Ectodermal cell (in vitro differentiated cells): Measurements from ENCODE around the gene CCDC24.

Source experiments
- H3K27ac ChIP-seq: 2 replicates; pipeline ENCODE4 v1.7.0; 2013; ENCODE audit warnings: mild to moderate bottlenecking, low read depth, low read length; ENCODE audit not compliant: insufficient read depth, poor library complexity, severe bottlenecking
- H3K27me3 ChIP-seq: 2 replicates; pipeline ENCODE4 v1.7.0; 2013; ENCODE audit warnings: mild to moderate bottlenecking, low read length; ENCODE audit not compliant: insufficient read depth, control insufficient read depth, poor library complexity, severe bottlenecking
- H3K36me3 ChIP-seq: one replicate; pipeline ENCODE4 v1.7.0; 2013; ENCODE audit warnings: low read length; ENCODE audit not compliant: control insufficient read depth, insufficient read depth
- H3K4me1 ChIP-seq: one replicate; pipeline ENCODE4 v1.7.0; 2013; ENCODE audit warnings: low read length; ENCODE audit not compliant: control insufficient read depth, insufficient read depth
- H3K4me3 ChIP-seq: 2 replicates; pipeline ENCODE4 v1.7.0; 2013; ENCODE audit warnings: low read depth, low read length, control low read depth; ENCODE audit not compliant: insufficient read depth
- H3K9me3 ChIP-seq: 2 replicates; pipeline ENCODE4 v1.7.0; 2013; ENCODE audit warnings: mild to moderate bottlenecking, low read length, moderate library complexity; ENCODE audit not compliant: control insufficient read depth
- WGBS, 2 experiments: methylation state at CpG; one replicate each; pipeline ENCODE4 v1.1.7; 2013; ENCODE audit warnings: missing lambda C conversion rate in 2 of 2; 5-methylcytosine and 5-hydroxymethylcytosine counted together

CCDC24 gene

GRCh38 chr1:44031252-44032169 lies 40.1 kb downstream of the CCDC24 start, which contains the start of gene SLC6A9:
Gene SLC6A9, minus strand, starts transcription at chr1:44031462. Its CDS starts 7,185 bp downstream, at chr1:44024277.
- Histone ChIP-seq H3K4me1 (peaks cover 41% of the 10 kb centered on the region), H3K9me3 (no peaks in the 10 kb centered on the region), H3K36me3 (no peaks in the 10 kb centered on the region), H3K27me3 (no peaks in the 10 kb centered on the region), H3K27ac (peak within 1 kb of the TSS; percentile 93), H3K4me3 (peak within 1 kb of the TSS; percentile 85)
- 2% methylated on average over 39 to 40 of the region's 40 CpGs for WGBS, 2 experiments

- Histone ChIP-seq H3K9me3 (no peaks in the 10 kb centered on the region), H3K4me1 (peaks cover 41% of the 10 kb centered on the region), H3K4me3 (no peak overlapping the region), H3K27ac (peak overlapping the region; percentile 93), H3K36me3 (no peaks in the 10 kb centered on the region), H3K27me3 (no peaks in the 10 kb centered on the region)
- 83 to 85% methylated on average over 6 of the region's 6 CpGs for WGBS, 2 experiments
Measured at GRCh38 chr1:44032170-44032790, 40.9 kb downstream of the CCDC24 start.

- Histone ChIP-seq H3K9me3 (no peaks in the 10 kb centered on the region), H3K27me3 (no peaks in the 10 kb centered on the region), H3K4me1 (peaks cover 41% of the 10 kb centered on the region), H3K27ac (no peak overlapping the region), H3K36me3 (no peaks in the 10 kb centered on the region), H3K4me3 (no peak overlapping the region)
- WGBS, 2 experiments = 89 to 92% methylated on average over 8 of the region's 8 CpGs
Measured at GRCh38 chr1:44033041-44033575, 41.7 kb downstream of the CCDC24 start.

- H3K36me3 ChIP-seq = no peaks in the 10 kb centered on the region
- no peak overlapping the region for H3K27ac ChIP-seq
- no peaks in the 10 kb centered on the region for H3K9me3 ChIP-seq
- no peaks in the 10 kb centered on the region for H3K27me3 ChIP-seq
- H3K4me1 ChIP-seq = peaks cover 41% of the 10 kb centered on the region
- H3K4me3 ChIP-seq = no peak overlapping the region
- WGBS, 2 experiments = 77 to 80% methylated on average over 8 of the region's 8 CpGs
Measured at GRCh38 chr1:44033756-44034155, 42.4 kb downstream of the CCDC24 start.

- H3K27ac ChIP-seq = no peak overlapping the region
- 98% methylated on average over 4 of the region's 4 CpGs for WGBS, 2 experiments
- H3K27me3 ChIP-seq = no peaks in the 10 kb centered on the region
- H3K36me3 ChIP-seq = no peaks in the 10 kb centered on the region
- no peak overlapping the region for H3K4me3 ChIP-seq
- peaks cover 39% of the 10 kb centered on the region for H3K4me1 ChIP-seq
- no peaks in the 10 kb centered on the region for H3K9me3 ChIP-seq
Measured at GRCh38 chr1:44034423-44034822, 43.0 kb downstream of the CCDC24 start.

GRCh38 chr1:44034976-44035716 lies 43.7 kb downstream of the CCDC24 start:
- H3K27ac ChIP-seq = no peak overlapping the region
- peaks cover 37% of the 10 kb centered on the region for H3K4me1 ChIP-seq
- H3K36me3 ChIP-seq = no peaks in the 10 kb centered on the region
- H3K27me3 ChIP-seq = no peaks in the 10 kb centered on the region
- 89 to 95% methylated on average over 11 of the region's 11 CpGs for WGBS, 2 experiments
- H3K9me3 ChIP-seq = no peaks in the 10 kb centered on the region
- no peak overlapping the region for H3K4me3 ChIP-seq

- Histone ChIP-seq H3K27ac (peak overlapping the region; percentile 51), H3K4me1 (peaks cover 37% of the 10 kb centered on the region), H3K9me3 (no peaks in the 10 kb centered on the region), H3K4me3 (no peak overlapping the region), H3K36me3 (no peaks in the 10 kb centered on the region), H3K27me3 (no peaks in the 10 kb centered on the region)
- 83 to 86% methylated on average over 8 of the region's 8 CpGs for WGBS, 2 experiments
Measured at GRCh38 chr1:44035726-44036408, 44.5 kb downstream of the CCDC24 start.

- Histone ChIP-seq H3K4me1 (peaks cover 34% of the 10 kb centered on the region), H3K36me3 (no peaks in the 10 kb centered on the region), H3K4me3 (no peak overlapping the region), H3K27me3 (no peaks in the 10 kb centered on the region), H3K9me3 (no peaks in the 10 kb centered on the region), H3K27ac (peak overlapping the region; percentile 51)
- WGBS, 2 experiments = 51 to 55% methylated on average over 5 of the region's 6 CpGs
Measured at GRCh38 chr1:44036409-44037139, 45.2 kb downstream of the CCDC24 start.

- Histone ChIP-seq H3K27me3 (no peaks in the 10 kb centered on the region), H3K27ac (no peak overlapping the region), H3K36me3 (no peaks in the 10 kb centered on the region), H3K4me1 (peaks cover 28% of the 10 kb centered on the region), H3K9me3 (no peaks in the 10 kb centered on the region), H3K4me3 (no peak overlapping the region)
- 84 to 88% methylated on average over 5 of the region's 5 CpGs for WGBS, 2 experiments
Measured at GRCh38 chr1:44037154-44037553, 45.8 kb downstream of the CCDC24 start.
